HepG2 (cell line): ENCODE data around the gene CHPF. TPM values are rescaled to one million over a fixed set of nuclear protein-coding genes. Genes with fewer than 3 reads are reported as not detected.

ENCODE experiments used
- CBX5 ChIP-seq: sonication (generic); formaldehyde crosslinking; IDR thresholded peaks from 2 replicates; pipeline ENCODE4 v1.4.0; 2020; ENCODE audit warnings: missing genetic modification reagents, borderline replicate concordance
- GFI1 ChIP-seq: sonication (generic); formaldehyde crosslinking; IDR thresholded peaks from 2 replicates; pipeline ENCODE4 v1.5.0; 2020; ENCODE audit warnings: missing genetic modification reagents, mild to moderate bottlenecking, borderline replicate concordance
- HNF1A ChIP-seq, 2 experiments: sonication (generic) in 1 of 2; formaldehyde crosslinking in 1 of 2; IDR thresholded peaks; 2 replicates each; pipeline versions ENCODE4 v1.4.0 to v1.6.1; 2016 to 2020; ENCODE audit warnings: borderline replicate concordance in 1 of 2, low read depth in 1 of 2, mild to moderate bottlenecking in 1 of 2, missing genetic modification reagents in 1 of 2
- JUNB ChIP-seq: sonication (generic); formaldehyde crosslinking; IDR thresholded peaks from 2 replicates; pipeline ENCODE4 v1.8.0; 2022; ENCODE audit warnings: missing genetic modification reagents, mild to moderate bottlenecking, borderline replicate concordance
- KLF11 ChIP-seq: IDR thresholded peaks from 2 replicates; pipeline ENCODE4 v1.6.1; 2016; ENCODE audit warnings: missing compliant biosample characterization
- PRPF4 ChIP-seq: fragments of 200-400 bp; formaldehyde crosslinking; IDR thresholded peaks from 2 replicates; pipeline ENCODE4 v1.6.1; 2016; ENCODE audit warnings: low read length, low read depth; ENCODE audit not compliant: poor library complexity, severe bottlenecking
- SP1 ChIP-seq, 2 experiments: fragments of 450-650 bp in 1 of 2; sonication (generic) in 1 of 2; formaldehyde crosslinking in 1 of 2; IDR thresholded peaks; 2 replicates each; pipeline versions ENCODE4 v1.4.0 to v1.6.1; 2016 to 2020; ENCODE audit warnings: missing genetic modification reagents in 1 of 2
- TOE1 ChIP-seq: sonication (generic); formaldehyde crosslinking; IDR thresholded peaks from 2 replicates; pipeline ENCODE4 v1.4.0; 2020; ENCODE audit warnings: mild to moderate bottlenecking, missing genetic modification reagents
- TP53 ChIP-seq: sonication (generic); formaldehyde crosslinking; conservative IDR thresholded peaks from 2 replicates; pipeline ENCODE4 v1.4.0; 2020; ENCODE audit warnings: missing genetic modification reagents
- ZBTB1 ChIP-seq: sonication (generic); formaldehyde crosslinking; IDR thresholded peaks from 2 replicates; pipeline ENCODE4 v1.4.0; 2020; ENCODE audit warnings: missing genetic modification reagents, borderline replicate concordance
- ZNF256 ChIP-seq: sonication (generic); formaldehyde crosslinking; conservative IDR thresholded peaks from 2 replicates; pipeline ENCODE4 v1.4.0; 2020; ENCODE audit warnings: missing genetic modification reagents
- ZNF367 ChIP-seq: sonication (generic); formaldehyde crosslinking; IDR thresholded peaks from 2 replicates; pipeline ENCODE4 v1.4.0; 2020; ENCODE audit warnings: missing genetic modification reagents, borderline replicate concordance
- ZNF543 ChIP-seq: sonication (generic); formaldehyde crosslinking; IDR thresholded peaks from 2 replicates; pipeline ENCODE4 v1.4.0; 2020; ENCODE audit warnings: mild to moderate bottlenecking, missing genetic modification reagents
- ZNF639 ChIP-seq: conservative IDR thresholded peaks from 2 replicates; pipeline ENCODE4 v1.6.1; 2018; ENCODE audit warnings: missing genetic modification reagents
- ZNF674 ChIP-seq: sonication (generic); formaldehyde crosslinking; IDR thresholded peaks from 2 replicates; pipeline ENCODE4 v1.5.0; 2020; ENCODE audit warnings: low read depth, mild to moderate bottlenecking, missing genetic modification reagents
- ZNF883 ChIP-seq: sonication (generic); formaldehyde crosslinking; IDR thresholded peaks from 2 replicates; pipeline ENCODE4 v1.5.1; 2020; ENCODE audit warnings: mild to moderate bottlenecking, missing genetic modification reagents; ENCODE audit errors: not compliant biosample characterization
- ZSCAN25 ChIP-seq: sonication (generic); formaldehyde crosslinking; IDR thresholded peaks from 2 replicates; pipeline ENCODE4 v1.8.0; 2022; ENCODE audit warnings: mild to moderate bottlenecking, missing genetic modification reagents
- polyA plus RNA-seq, 8 experiments: library from polyadenylated mRNA; depleted of rRNA in 3 of 8; stranded (reverse) in 7 of 8; unstranded in 1 of 8; fragments of >200 nt; fragmentation: Illumina TruSeq in 4 of 8; extraction: Trizol in 4 of 8; gene quantifications; 2 replicates each; pipeline versions ENCODE4 v1.2.1 to v1.2.3, GENCODE V29; 2011 to 2016; ENCODE audit warnings: low read depth in 4 of 8, missing spikeins in 1 of 8, mixed read lengths in 1 of 8; ENCODE audit not compliant: insufficient read depth in 1 of 8
- total RNA-seq, 5 experiments: library from RNA; depleted of rRNA; stranded (reverse); fragments of >200 nt; fragmentation: Illumina TruSeq; extraction: Trizol; gene quantifications; 2 replicates each; pipeline ENCODE4 v1.2.3, GENCODE V29; 2016; ENCODE audit warnings: low read depth in 1 of 5
- TF ChIP-seq, protein P1 (sequence below), 2 experiments: sonication (generic) in 1 of 2; formaldehyde crosslinking in 1 of 2; IDR thresholded peaks; 2 replicates each; pipeline versions ENCODE4 v1.4.0 to v1.6.1; 2018 to 2020; ENCODE audit warnings: missing genetic modification reagents in 2 of 2, borderline replicate concordance in 1 of 2, low read depth in 1 of 2, mild to moderate bottlenecking in 1 of 2, missing biosample characterization in 1 of 2
- TF ChIP-seq, protein P2 (sequence below): sonication (generic); formaldehyde crosslinking; IDR thresholded peaks from 2 replicates; pipeline ENCODE4 v1.8.0; 2022; ENCODE audit warnings: missing genetic modification reagents, mild to moderate bottlenecking, borderline replicate concordance

CHPF gene
- total and polyA plus RNA-seq, 2 of the 13 experiments (the other 11 are each of a cell fraction or from before 2014, with no cell fraction given) = 79.6 to 111 TPM

DNA sequence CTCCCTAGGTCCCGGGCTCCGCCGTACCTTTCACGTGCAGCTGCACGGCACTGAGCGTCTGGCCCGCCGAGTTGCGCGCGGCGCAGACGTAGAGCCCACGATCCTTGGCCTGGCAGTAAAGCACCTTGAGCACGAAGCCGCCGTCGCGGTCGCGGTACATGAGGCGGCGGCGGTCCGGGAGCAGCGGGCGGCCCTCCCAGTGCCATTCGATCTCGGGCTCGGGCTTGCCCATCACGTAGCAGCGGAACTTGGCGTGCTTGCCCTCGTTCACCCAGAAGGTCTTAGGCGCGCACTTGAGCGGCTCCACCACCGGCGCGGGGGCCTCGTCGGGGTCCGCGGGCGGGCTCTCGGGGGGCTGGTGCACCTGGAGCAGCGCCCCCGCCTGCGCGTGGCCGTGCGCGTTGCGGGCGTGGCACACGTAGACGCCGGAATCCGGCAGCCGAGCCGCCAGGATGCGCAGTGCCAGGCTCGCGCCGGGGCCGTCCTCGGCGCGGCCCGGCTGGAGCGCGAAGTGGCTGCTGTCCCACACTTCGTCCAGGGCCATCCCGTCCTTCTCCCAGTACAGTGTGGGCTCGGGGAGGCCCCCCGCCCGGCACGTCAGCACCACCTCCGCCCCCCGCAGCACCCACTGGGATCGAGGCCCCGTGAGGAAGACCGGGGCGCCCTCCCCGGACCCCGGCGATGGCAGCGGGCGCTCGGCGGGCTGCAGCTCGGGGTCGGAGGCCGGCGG lies 26.8 kb upstream of the CHPF start (continued):
- TF ChIP-seq, protein P1, sequence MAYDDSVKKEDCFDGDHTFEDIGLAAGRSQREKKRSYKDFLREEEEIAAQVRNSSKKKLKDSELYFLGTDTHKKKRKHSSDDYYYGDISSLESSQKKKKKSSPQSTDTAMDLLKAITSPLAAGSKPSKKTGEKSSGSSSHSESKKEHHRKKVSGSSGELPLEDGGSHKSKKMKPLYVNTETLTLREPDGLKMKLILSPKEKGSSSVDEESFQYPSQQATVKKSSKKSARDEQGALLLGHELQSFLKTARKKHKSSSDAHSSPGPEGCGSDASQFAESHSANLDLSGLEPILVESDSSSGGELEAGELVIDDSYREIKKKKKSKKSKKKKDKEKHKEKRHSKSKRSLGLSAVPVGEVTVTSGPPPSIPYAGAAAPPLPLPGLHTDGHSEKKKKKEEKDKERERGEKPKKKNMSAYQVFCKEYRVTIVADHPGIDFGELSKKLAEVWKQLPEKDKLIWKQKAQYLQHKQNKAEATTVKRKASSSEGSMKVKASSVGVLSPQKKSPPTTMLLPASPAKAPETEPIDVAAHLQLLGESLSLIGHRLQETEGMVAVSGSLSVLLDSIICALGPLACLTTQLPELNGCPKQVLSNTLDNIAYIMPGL (CRISPR knock-in tag; IDR thresholded peaks at IDR 0.05; ENCODE audit: borderline replicate concordance in 1 of 2, low read depth in 1 of 2) = peak; percentile 25 to 68; a peak in 3 of 4 replicates
- no peak for TF ChIP-seq ZBTB1 (CRISPR knock-in tag)
- TF ChIP-seq TP53 (CRISPR knock-in tag) = no peak
- peak; percentile 35 for TF ChIP-seq ZNF883 (CRISPR knock-in tag)
- TF ChIP-seq CBX5 (CRISPR knock-in tag) = no peak
- TF ChIP-seq ZNF367 = no peak
- no peak for TF ChIP-seq HNF1A (IDR thresholded peaks at IDR 0.05; ENCODE audit: low read depth)
- TF ChIP-seq HNF1A (CRISPR knock-in tag; IDR thresholded peaks at IDR 0.05; ENCODE audit: borderline replicate concordance) = no peak
- TF ChIP-seq KLF11 (CRISPR knock-in tag) = no peak
- TF ChIP-seq, protein P2, sequence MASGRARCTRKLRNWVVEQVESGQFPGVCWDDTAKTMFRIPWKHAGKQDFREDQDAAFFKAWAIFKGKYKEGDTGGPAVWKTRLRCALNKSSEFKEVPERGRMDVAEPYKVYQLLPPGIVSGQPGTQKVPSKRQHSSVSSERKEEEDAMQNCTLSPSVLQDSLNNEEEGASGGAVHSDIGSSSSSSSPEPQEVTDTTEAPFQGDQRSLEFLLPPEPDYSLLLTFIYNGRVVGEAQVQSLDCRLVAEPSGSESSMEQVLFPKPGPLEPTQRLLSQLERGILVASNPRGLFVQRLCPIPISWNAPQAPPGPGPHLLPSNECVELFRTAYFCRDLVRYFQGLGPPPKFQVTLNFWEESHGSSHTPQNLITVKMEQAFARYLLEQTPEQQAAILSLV = peak; percentile 24; the same call in 1 of the 2 replicates
- TF ChIP-seq ZNF639 (CRISPR knock-in tag) = no peak
- TF ChIP-seq ZNF674 (CRISPR knock-in tag) = no peak
- no peak for TF ChIP-seq ZSCAN25
- no peak for TF ChIP-seq SP1 (IDR thresholded peaks at IDR 0.05)
- no peak for TF ChIP-seq SP1 (CRISPR knock-in tag; IDR thresholded peaks at IDR 0.05)
- TF ChIP-seq ZNF543 (CRISPR knock-in tag) = no peak
- no peak for TF ChIP-seq ZNF256 (CRISPR knock-in tag)
- TF ChIP-seq PRPF4 = peak; percentile 96
- TF ChIP-seq JUNB (CRISPR knock-in tag) = no peak
- TF ChIP-seq TOE1 = no peak
- TF ChIP-seq GFI1 (CRISPR knock-in tag) = no peak
